Measurements from ENCODE around the gene CFAP100. TPM values are rescaled to one million over a fixed set of nuclear protein-coding genes. Genes with fewer than 3 reads are reported as not detected.

CFAP100 gene
- total RNA-seq, 1 donor from 2014 or later, result not detected

- no peaks in the 10 kb centered on the region for H3K9me3 Mint-ChIP-seq
- DNase-seq (ENCODE audit: low spot score in 2 of 2, unreplicated experiment in 2 of 2), result no peak
- no peak overlapping the region for H3K27ac Mint-ChIP-seq
- no peaks in the 10 kb centered on the region for H3K27me3 Mint-ChIP-seq (ENCODE audit: low read depth)
- no peak for TF ChIP-seq CTCF (IDR thresholded peaks at IDR 0.05; ENCODE audit: unreplicated experiment)
- no peak overlapping the region for H3K4me3 Mint-ChIP-seq
- H3K4me1 Mint-ChIP-seq, result no peaks in the 10 kb centered on the region
- H3K36me3 Mint-ChIP-seq, result peaks cover 25% of the 10 kb centered on the region
These were observed 65.7 kb downstream of the CFAP100 start for GRCh38 chr3:126460381-126460780.

DNA sequence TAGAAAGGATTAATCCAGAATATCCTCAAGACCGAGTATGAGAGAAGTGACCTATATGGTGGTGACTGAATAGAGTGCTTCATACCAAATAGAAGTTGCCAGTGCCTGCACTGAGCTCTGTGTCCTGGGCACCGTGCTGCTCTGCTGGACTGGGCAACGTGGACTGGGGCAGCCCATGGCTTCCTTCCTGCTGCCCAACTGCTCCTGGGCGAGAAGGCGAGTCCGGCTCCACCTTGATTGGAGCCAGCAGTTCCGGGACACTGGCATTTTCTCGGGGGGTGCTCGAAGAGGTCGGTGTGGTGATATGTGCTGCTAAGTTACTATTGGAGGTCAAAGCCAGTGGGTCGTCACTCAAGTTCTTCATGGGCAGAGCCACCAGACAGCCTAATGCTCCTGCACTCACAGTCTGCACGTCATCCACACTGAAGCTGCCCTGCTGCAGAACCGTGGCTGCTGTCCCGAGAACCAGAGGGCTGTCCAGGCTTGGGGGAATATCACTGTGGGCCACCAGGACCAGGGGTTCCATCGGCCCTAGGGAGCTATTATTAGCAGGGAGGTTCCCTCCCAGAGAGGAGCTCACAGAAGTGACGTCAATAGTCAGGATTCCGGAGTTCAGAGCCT lies 66.9 kb downstream of the CFAP100 start:
- Mint-ChIP-seq H3K27me3 (ENCODE audit: low read depth) (no peaks in the 10 kb centered on the region), H3K4me3 (no peak overlapping the region), H3K4me1 (no peaks in the 10 kb centered on the region), H3K9me3 (no peaks in the 10 kb centered on the region), H3K36me3 (peaks cover 29% of the 10 kb centered on the region), H3K27ac (no peak overlapping the region)
- no peak for DNase-seq (ENCODE audit: low spot score in 2 of 2, unreplicated experiment in 2 of 2)
- no peak for TF ChIP-seq CTCF (IDR thresholded peaks at IDR 0.05; ENCODE audit: unreplicated experiment)

- Mint-ChIP-seq H3K36me3 (peaks cover 34% of the 10 kb centered on the region), H3K27ac (no peak overlapping the region)
- no peak for TF ChIP-seq CTCF (IDR thresholded peaks at IDR 0.05; ENCODE audit: unreplicated experiment)
These were observed 68.8 kb downstream of the CFAP100 start for GRCh38 chr3:126463521-126463920.

DNA sequence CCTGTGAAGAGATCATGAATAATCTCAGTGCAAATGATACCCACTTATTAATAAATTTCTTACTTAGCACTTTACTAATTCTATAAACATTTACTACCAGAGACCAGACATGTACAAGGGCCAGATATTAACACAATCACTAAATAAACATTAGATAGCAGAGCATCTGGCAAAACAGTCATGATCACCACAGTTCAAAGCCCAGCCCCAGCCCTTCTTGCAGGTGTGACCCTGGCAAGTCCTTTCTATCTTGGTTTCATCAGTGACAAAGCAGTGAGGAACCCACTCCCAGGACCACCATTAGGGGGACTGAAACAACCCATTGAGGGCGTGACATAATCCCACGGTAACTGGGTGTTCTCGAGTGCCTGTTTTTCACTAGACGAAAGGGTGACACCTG lies 69.4 kb downstream of the CFAP100 start:
- H3K4me3 Mint-ChIP-seq, result no peak overlapping the region
- no peaks in the 10 kb centered on the region for H3K4me1 Mint-ChIP-seq
- H3K27ac Mint-ChIP-seq, result no peak overlapping the region
- TF ChIP-seq CTCF (IDR thresholded peaks at IDR 0.05; ENCODE audit: unreplicated experiment), result no peak
- no peak for DNase-seq (ENCODE audit: low spot score in 2 of 2, unreplicated experiment in 2 of 2)
- H3K36me3 Mint-ChIP-seq, result peaks cover 39% of the 10 kb centered on the region
- H3K27me3 Mint-ChIP-seq (ENCODE audit: low read depth), result no peaks in the 10 kb centered on the region
- no peaks in the 10 kb centered on the region for H3K9me3 Mint-ChIP-seq

More at GRCh38 chr3:126463521-126463920, 68.8 kb downstream of the CFAP100 start:
- Mint-ChIP-seq H3K9me3 (no peaks in the 10 kb centered on the region), H3K4me3 (no peak overlapping the region), H3K4me1 (no peaks in the 10 kb centered on the region), H3K27me3 (ENCODE audit: low read depth) (no peaks in the 10 kb centered on the region)
- no peak for DNase-seq (ENCODE audit: low spot score in 2 of 2, unreplicated experiment in 2 of 2)

DNA sequence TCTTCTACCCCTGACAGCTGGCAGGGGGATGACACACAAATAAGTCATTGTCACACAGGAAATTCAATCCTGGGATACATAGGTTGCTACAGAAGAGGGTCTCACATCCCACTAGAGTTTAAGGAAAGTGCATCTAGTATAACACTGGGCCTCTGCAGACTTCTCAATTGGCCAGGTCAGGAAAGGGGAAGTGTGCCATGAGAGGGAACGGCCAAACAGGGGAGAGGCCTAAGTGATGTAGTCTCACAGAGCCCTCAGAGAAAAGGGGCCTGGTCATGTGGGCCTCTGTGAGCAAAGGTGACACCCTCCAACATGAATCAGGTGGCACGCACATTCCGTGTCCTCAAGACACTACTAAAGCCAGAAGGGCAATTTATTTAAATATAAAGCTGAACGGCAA lies 69.8 kb downstream of the CFAP100 start:
- no peak overlapping the region for H3K27ac Mint-ChIP-seq
- H3K4me3 Mint-ChIP-seq, result no peak overlapping the region
- peaks cover 43% of the 10 kb centered on the region for H3K36me3 Mint-ChIP-seq
- H3K9me3 Mint-ChIP-seq, result no peaks in the 10 kb centered on the region
- H3K27me3 Mint-ChIP-seq (ENCODE audit: low read depth), result no peaks in the 10 kb centered on the region
- TF ChIP-seq CTCF (IDR thresholded peaks at IDR 0.05; ENCODE audit: unreplicated experiment), result no peak
- no peak for DNase-seq (ENCODE audit: low spot score in 2 of 2, unreplicated experiment in 2 of 2)
- no peaks in the 10 kb centered on the region for H3K4me1 Mint-ChIP-seq

GRCh38 chr3:126464997-126465396 lies 70.3 kb downstream of the CFAP100 start:
- H3K9me3 Mint-ChIP-seq, result no peaks in the 10 kb centered on the region
- no peaks in the 10 kb centered on the region for H3K27me3 Mint-ChIP-seq (ENCODE audit: low read depth)
- no peak for DNase-seq (ENCODE audit: low spot score in 2 of 2, unreplicated experiment in 2 of 2)
- no peak overlapping the region for H3K27ac Mint-ChIP-seq
- H3K4me3 Mint-ChIP-seq, result no peak overlapping the region
- no peaks in the 10 kb centered on the region for H3K4me1 Mint-ChIP-seq
- H3K36me3 Mint-ChIP-seq, result peaks cover 48% of the 10 kb centered on the region
- no peak for TF ChIP-seq CTCF (IDR thresholded peaks at IDR 0.05; ENCODE audit: unreplicated experiment)

All from mesothelial cell of epicardium (in vitro differentiated cells).